GM12878 (cell line): ENCODE data around the gene NID1. TPM values are rescaled to one million over a fixed set of nuclear protein-coding genes. Genes with fewer than 3 reads are reported as not detected.

Experiments used
- BRCA1 ChIP-seq: IDR thresholded peaks from 2 replicates; pipeline ENCODE4 v1.6.1; 2011; ENCODE audit warnings: low read depth, low read length, improper control_type of control experiment
- CBX5 ChIP-seq: sonication (generic); IDR thresholded peaks from 2 replicates; pipeline ENCODE4 v1.6.1; 2016; ENCODE audit warnings: low read depth, moderate library complexity, mild to moderate bottlenecking, inconsistent platforms
- EGR1 ChIP-seq, 2 experiments: IDR thresholded peaks; 1 replicate in 1 of 2; 2 replicates in 1 of 2; pipeline ENCODE4 v1.6.1; 2011 to 2012; ENCODE audit warnings: low read depth in 2 of 2, low read length in 2 of 2, borderline replicate concordance in 1 of 2, mild to moderate bottlenecking in 1 of 2, moderate library complexity in 1 of 2
- HDAC2 ChIP-seq: fragments of 200-600 bp; sonication (generic); IDR thresholded peaks from 2 replicates; pipeline ENCODE4 v1.6.1; 2017
- HDGF ChIP-seq: fragments of 450-650 bp; IDR thresholded peaks from 2 replicates; pipeline ENCODE4 v1.6.1; 2016; ENCODE audit warnings: antibody characterized with exemption
- NFXL1 ChIP-seq: fragments of 450-650 bp; IDR thresholded peaks from 2 replicates; pipeline ENCODE4 v1.6.1; 2017; ENCODE audit warnings: antibody characterized with exemption, mild to moderate bottlenecking, borderline replicate concordance
- NFYA ChIP-seq: IDR thresholded peaks from 2 replicates; pipeline ENCODE4 v1.6.1; 2011; ENCODE audit warnings: low read depth, mild to moderate bottlenecking, low read length, improper control_type of control experiment, borderline replicate concordance
- PML ChIP-seq: IDR thresholded peaks from 2 replicates; pipeline ENCODE4 v1.6.1; 2012; ENCODE audit warnings: low read length, inconsistent platforms
- POLR2AphosphoS5 ChIP-seq: IDR thresholded peaks from 2 replicates; pipeline ENCODE4 v1.6.1; 2011; ENCODE audit warnings: mild to moderate bottlenecking, low read length, inconsistent platforms
- RBBP5 ChIP-seq: fragments of 200-600 bp; sonication (generic); conservative IDR thresholded peaks from 2 replicates; pipeline ENCODE4 v1.6.1; 2016
- RELA ChIP-seq: fragments of 450-650 bp; IDR thresholded peaks from 2 replicates; pipeline ENCODE4 v1.8.0; 2014; ENCODE audit warnings: borderline replicate concordance; ENCODE audit not compliant: partially characterized antibody
- SIN3A ChIP-seq: IDR thresholded peaks from 2 replicates; pipeline ENCODE4 v1.6.1; 2012; ENCODE audit warnings: low read depth, low read length, improper control_type of control experiment
- SIX5 ChIP-seq: IDR thresholded peaks from 2 replicates; pipeline ENCODE4 v1.6.1; 2011; ENCODE audit warnings: mild to moderate bottlenecking, low read depth, low read length, moderate library complexity; ENCODE audit not compliant: severe bottlenecking
- YBX1 ChIP-seq: fragments of 450-650 bp; IDR thresholded peaks from 2 replicates; pipeline ENCODE4 v1.6.1; 2016; ENCODE audit warnings: antibody characterized with exemption
- polyA plus RNA-seq, 11 experiments: library from polyadenylated mRNA; depleted of rRNA in 4 of 11; unstranded in 6 of 11; stranded (reverse) in 5 of 11; fragments of >200 nt; fragmentation: Nextera tagmentation in 4 of 11; fragmentation: Illumina TruSeq in 1 of 11; extraction: Ambion mirVana in 4 of 11; extraction: Trizol in 1 of 11; gene quantifications; 1 replicate in 1 of 11; 2 replicates in 10 of 11; pipeline versions ENCODE4 v1.2.1 to v1.2.3, GENCODE V29; 2011 to 2016; ENCODE audit warnings: inconsistent platforms in 2 of 11, missing spikeins in 2 of 11, low read depth in 1 of 11
- total RNA-seq, 4 experiments: library from RNA; depleted of rRNA in 3 of 4; stranded (reverse); fragments of >200 nt in 3 of 4; fragmentation: Illumina TruSeq in 1 of 4; extraction: Trizol in 1 of 4; gene quantifications; 2 replicates each; pipeline versions ENCODE4 v1.2.1 to v1.2.3, GENCODE V29; 2013 to 2021
- TF ChIP-seq, protein P1 (sequence below): fragments of 450-650 bp; IDR thresholded peaks from 2 replicates; pipeline ENCODE4 v1.6.1; 2016; ENCODE audit warnings: mild to moderate bottlenecking
- TF ChIP-seq, protein P2 (sequence below): IDR thresholded peaks from 2 replicates; pipeline ENCODE4 v1.6.1; 2011; ENCODE audit warnings: borderline replicate concordance, low read depth, mild to moderate bottlenecking, moderate library complexity, low read length; ENCODE audit not compliant: insufficient read depth, poor library complexity, severe bottlenecking
- TF ChIP-seq, protein P3 (sequence below), 3 experiments: IDR thresholded peaks in 2 of 3; conservative IDR thresholded peaks in 1 of 3; 2 replicates each; pipeline ENCODE4 v1.5.1; 2011; ENCODE audit warnings: low read depth in 3 of 3, low read length in 3 of 3, mild to moderate bottlenecking in 3 of 3, control low read depth in 2 of 3, moderate library complexity in 2 of 3, inconsistent platforms in 1 of 3, mixed read lengths in 1 of 3; ENCODE audit not compliant: control insufficient read depth in 2 of 3, insufficient read depth in 1 of 3; ENCODE audit errors: extremely low read depth in 1 of 3
- TF ChIP-seq, protein P4 (sequence below): IDR thresholded peaks from 2 replicates; pipeline ENCODE4 v1.6.1; 2012; ENCODE audit warnings: mild to moderate bottlenecking, low read depth, low read length
- TF ChIP-seq, protein P5 (sequence below): IDR thresholded peaks from 2 replicates; pipeline ENCODE4 v1.6.1; 2011; ENCODE audit warnings: low read depth, mild to moderate bottlenecking, low read length, moderate library complexity, borderline replicate concordance; ENCODE audit errors: extremely low read depth

The NID1 gene
- total and polyA plus RNA-seq, 10 of the 15 experiments (the other 5 are each of a cell fraction or from before 2014, with no cell fraction given) = 4.2 to 25.7 (median 11.3) TPM

DNA sequence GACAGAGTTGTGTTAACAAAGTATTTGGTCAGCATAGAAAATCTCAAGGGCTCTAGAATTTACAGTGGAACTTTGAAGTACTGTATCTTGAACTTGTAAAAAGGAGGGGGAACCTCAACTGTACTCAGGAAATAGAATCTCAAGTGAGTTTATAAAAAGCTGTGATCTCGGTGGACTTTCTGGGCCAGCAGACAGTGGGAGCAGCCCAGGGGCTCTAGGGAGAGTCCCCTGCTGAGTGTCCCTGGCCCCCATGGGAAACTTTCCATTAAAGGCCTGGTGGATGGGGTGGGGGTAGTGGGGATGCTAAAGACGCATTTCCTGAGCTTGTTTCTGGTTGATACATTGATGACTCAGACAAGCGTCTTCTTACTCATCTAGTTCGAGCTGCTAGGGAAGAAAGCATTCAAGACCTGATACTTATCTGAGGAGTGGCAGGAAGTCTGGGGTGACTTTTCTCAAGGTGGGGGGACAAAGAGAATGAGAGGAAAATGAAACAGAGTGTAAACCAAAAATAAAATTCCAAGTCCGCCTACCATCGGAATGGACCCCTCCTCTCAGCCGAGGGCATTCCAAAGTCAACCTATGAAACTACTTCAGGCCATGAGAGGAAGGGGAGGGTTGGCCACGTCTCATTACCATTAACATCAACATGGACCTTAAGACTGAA is 65.5 kb downstream of the NID1 start (continued):
- TF ChIP-seq RELA (peak; percentile 50), HDAC2 (no peak), NFYA (no peak), POLR2AphosphoS5 (no peak), SIN3A (no peak), SIX5 (no peak), HDGF (no peak), CBX5 (no peak), NFXL1 (no peak), RBBP5 (peak; percentile 40; the same call in 1 of the 2 replicates), PML (peak; percentile 53; the same call in 1 of the 2 replicates), EGR1 (IDR thresholded peaks at IDR 0.05; ENCODE audit: borderline replicate concordance in 1 of 2, low read depth in 2 of 2, low read length in 2 of 2) (peak in 1 of 2 experiments; percentile 82; a peak in 2 of 3 replicates), BRCA1 (no peak), YBX1 (no peak)
- TF ChIP-seq, protein P1, sequence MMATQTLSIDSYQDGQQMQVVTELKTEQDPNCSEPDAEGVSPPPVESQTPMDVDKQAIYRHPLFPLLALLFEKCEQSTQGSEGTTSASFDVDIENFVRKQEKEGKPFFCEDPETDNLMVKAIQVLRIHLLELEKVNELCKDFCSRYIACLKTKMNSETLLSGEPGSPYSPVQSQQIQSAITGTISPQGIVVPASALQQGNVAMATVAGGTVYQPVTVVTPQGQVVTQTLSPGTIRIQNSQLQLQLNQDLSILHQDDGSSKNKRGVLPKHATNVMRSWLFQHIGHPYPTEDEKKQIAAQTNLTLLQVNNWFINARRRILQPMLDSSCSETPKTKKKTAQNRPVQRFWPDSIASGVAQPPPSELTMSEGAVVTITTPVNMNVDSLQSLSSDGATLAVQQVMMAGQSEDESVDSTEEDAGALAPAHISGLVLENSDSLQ = peak; percentile 72
- TF ChIP-seq, protein P2, sequence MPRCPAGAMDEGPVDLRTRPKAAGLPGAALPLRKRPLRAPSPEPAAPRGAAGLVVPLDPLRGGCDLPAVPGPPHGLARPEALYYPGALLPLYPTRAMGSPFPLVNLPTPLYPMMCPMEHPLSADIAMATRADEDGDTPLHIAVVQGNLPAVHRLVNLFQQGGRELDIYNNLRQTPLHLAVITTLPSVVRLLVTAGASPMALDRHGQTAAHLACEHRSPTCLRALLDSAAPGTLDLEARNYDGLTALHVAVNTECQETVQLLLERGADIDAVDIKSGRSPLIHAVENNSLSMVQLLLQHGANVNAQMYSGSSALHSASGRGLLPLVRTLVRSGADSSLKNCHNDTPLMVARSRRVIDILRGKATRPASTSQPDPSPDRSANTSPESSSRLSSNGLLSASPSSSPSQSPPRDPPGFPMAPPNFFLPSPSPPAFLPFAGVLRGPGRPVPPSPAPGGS = peak; percentile 98
- TF ChIP-seq, protein P3, sequence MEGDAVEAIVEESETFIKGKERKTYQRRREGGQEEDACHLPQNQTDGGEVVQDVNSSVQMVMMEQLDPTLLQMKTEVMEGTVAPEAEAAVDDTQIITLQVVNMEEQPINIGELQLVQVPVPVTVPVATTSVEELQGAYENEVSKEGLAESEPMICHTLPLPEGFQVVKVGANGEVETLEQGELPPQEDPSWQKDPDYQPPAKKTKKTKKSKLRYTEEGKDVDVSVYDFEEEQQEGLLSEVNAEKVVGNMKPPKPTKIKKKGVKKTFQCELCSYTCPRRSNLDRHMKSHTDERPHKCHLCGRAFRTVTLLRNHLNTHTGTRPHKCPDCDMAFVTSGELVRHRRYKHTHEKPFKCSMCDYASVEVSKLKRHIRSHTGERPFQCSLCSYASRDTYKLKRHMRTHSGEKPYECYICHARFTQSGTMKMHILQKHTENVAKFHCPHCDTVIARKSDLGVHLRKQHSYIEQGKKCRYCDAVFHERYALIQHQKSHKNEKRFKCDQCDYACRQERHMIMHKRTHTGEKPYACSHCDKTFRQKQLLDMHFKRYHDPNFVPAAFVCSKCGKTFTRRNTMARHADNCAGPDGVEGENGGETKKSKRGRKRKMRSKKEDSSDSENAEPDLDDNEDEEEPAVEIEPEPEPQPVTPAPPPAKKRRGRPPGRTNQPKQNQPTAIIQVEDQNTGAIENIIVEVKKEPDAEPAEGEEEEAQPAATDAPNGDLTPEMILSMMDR (IDR thresholded peaks at IDR 0.05 in 2 of 3, conservative IDR thresholded peaks at IDR 0.05 in 1 of 3; ENCODE audit: control insufficient read depth in 2 of 3, extremely low read depth in 1 of 3, insufficient read depth in 1 of 3, low read depth in 3 of 3, low read length in 3 of 3) = no peak
- TF ChIP-seq, protein P4, sequence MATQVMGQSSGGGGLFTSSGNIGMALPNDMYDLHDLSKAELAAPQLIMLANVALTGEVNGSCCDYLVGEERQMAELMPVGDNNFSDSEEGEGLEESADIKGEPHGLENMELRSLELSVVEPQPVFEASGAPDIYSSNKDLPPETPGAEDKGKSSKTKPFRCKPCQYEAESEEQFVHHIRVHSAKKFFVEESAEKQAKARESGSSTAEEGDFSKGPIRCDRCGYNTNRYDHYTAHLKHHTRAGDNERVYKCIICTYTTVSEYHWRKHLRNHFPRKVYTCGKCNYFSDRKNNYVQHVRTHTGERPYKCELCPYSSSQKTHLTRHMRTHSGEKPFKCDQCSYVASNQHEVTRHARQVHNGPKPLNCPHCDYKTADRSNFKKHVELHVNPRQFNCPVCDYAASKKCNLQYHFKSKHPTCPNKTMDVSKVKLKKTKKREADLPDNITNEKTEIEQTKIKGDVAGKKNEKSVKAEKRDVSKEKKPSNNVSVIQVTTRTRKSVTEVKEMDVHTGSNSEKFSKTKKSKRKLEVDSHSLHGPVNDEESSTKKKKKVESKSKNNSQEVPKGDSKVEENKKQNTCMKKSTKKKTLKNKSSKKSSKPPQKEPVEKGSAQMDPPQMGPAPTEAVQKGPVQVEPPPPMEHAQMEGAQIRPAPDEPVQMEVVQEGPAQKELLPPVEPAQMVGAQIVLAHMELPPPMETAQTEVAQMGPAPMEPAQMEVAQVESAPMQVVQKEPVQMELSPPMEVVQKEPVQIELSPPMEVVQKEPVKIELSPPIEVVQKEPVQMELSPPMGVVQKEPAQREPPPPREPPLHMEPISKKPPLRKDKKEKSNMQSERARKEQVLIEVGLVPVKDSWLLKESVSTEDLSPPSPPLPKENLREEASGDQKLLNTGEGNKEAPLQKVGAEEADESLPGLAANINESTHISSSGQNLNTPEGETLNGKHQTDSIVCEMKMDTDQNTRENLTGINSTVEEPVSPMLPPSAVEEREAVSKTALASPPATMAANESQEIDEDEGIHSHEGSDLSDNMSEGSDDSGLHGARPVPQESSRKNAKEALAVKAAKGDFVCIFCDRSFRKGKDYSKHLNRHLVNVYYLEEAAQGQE = no peak
- TF ChIP-seq, protein P5, sequence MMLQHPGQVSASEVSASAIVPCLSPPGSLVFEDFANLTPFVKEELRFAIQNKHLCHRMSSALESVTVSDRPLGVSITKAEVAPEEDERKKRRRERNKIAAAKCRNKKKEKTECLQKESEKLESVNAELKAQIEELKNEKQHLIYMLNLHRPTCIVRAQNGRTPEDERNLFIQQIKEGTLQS = peak; percentile 43; the same call in 1 of the 2 replicates
